GM23338 (cell line): ENCODE results near the gene FAM181B. TPM values are rescaled to one million over a fixed set of nuclear protein-coding genes. Genes with fewer than 3 reads are reported as not detected.

Experiments used
- ATAC-seq: fragments of 200-7000 bp; cut with Tn5 transposase; 3 replicates; pipeline ENCODE4 v1.9.1; 2020
- DNase-seq: peaks from one replicate; pipeline ENCODE4 v3.0.0-alpha.2; 2015; ENCODE audit warnings: low spot score
- H2AFZ ChIP-seq: fragments of 200-600 bp; sonication (generic); 2 replicates; pipeline ENCODE4 v1.8.0; 2016; ENCODE audit warnings: antibody characterized with exemption, mild to moderate bottlenecking, moderate library complexity
- H3F3A ChIP-seq: fragments of 200-600 bp; sonication (generic); replicated peaks from 2 replicates; pipeline ENCODE4 v1.8.0; 2017; ENCODE audit warnings: antibody characterized with exemption, mixed run types, low read depth
- H3K27ac ChIP-seq: fragments of 200-600 bp; sonication (generic); 2 replicates; pipeline ENCODE4 v1.6.1; 2016; ENCODE audit warnings: low read depth
- H3K27me3 ChIP-seq: fragments of 200-600 bp; sonication (generic); 2 replicates; pipeline ENCODE4 v1.8.0; 2016; ENCODE audit warnings: mild to moderate bottlenecking, mixed run types, moderate library complexity; ENCODE audit not compliant: insufficient read depth
- H3K36me3 ChIP-seq: fragments of 200-600 bp; sonication (generic); 2 replicates; pipeline ENCODE4 v1.8.0; 2016; ENCODE audit warnings: mild to moderate bottlenecking; ENCODE audit not compliant: insufficient read depth
- H3K4me1 ChIP-seq: fragments of 200-600 bp; sonication (generic); 2 replicates; pipeline ENCODE4 v1.8.0; 2016; ENCODE audit warnings: mild to moderate bottlenecking, moderate library complexity; ENCODE audit not compliant: insufficient read depth
- H3K4me2 ChIP-seq: fragments of 200-600 bp; sonication (generic); 2 replicates; pipeline ENCODE4 v1.7.1; 2017; ENCODE audit warnings: mixed run types
- H3K4me3 ChIP-seq: fragments of 200-600 bp; sonication (generic); 2 replicates; pipeline ENCODE4 v1.6.1; 2016; ENCODE audit warnings: mixed run types
- H3K79me2 ChIP-seq: fragments of 200-600 bp; sonication (generic); replicated peaks from 2 replicates; pipeline ENCODE4 v1.8.0; 2017; ENCODE audit warnings: mild to moderate bottlenecking; ENCODE audit not compliant: insufficient read depth
- H3K9me2 ChIP-seq: fragments of 200-600 bp; sonication (generic); 2 replicates; pipeline ENCODE4 v1.8.0; 2017; ENCODE audit not compliant: insufficient read depth
- H4K20me1 ChIP-seq: fragments of 200-600 bp; sonication (generic); replicated peaks from 2 replicates; pipeline ENCODE4 v1.8.0; 2017; ENCODE audit warnings: mild to moderate bottlenecking; ENCODE audit not compliant: insufficient read depth
- H3K27ac Mint-ChIP-seq: 2 replicates; pipeline ENCODE4 v1.8.0; 2020; ENCODE audit warnings: inconsistent platforms, mild to moderate bottlenecking, moderate library complexity, mixed read lengths
- H3K27me3 Mint-ChIP-seq: 3 replicates; pipeline ENCODE4 v1.8.0; 2022; ENCODE audit warnings: low read depth, mild to moderate bottlenecking, moderate library complexity, mixed read lengths, inconsistent platforms; ENCODE audit not compliant: insufficient read depth, poor library complexity
- H3K36me3 Mint-ChIP-seq: 3 replicates; pipeline ENCODE4 v1.8.0; 2021; ENCODE audit warnings: low read depth, mild to moderate bottlenecking, inconsistent platforms, moderate library complexity, mixed read lengths
- H3K4me1 Mint-ChIP-seq: 3 replicates; pipeline ENCODE4 v1.8.0; 2020; ENCODE audit warnings: mild to moderate bottlenecking, inconsistent platforms, mixed read lengths
- H3K4me3 Mint-ChIP-seq: 3 replicates; pipeline ENCODE4 v1.8.0; 2021; ENCODE audit warnings: moderate library complexity, mild to moderate bottlenecking, inconsistent platforms, mixed read lengths
- H3K9me3 Mint-ChIP-seq: 3 replicates; pipeline ENCODE4 v1.8.0; 2020; ENCODE audit warnings: moderate library complexity, mild to moderate bottlenecking, inconsistent platforms, mixed read lengths
- NANOG ChIP-seq: IDR thresholded peaks from 2 replicates; pipeline ENCODE4 v1.6.1; 2016; ENCODE audit warnings: antibody characterized with exemption, borderline replicate concordance
- POLR2AphosphoS5 ChIP-seq: IDR thresholded peaks from 2 replicates; pipeline ENCODE4 v1.6.1; 2016; ENCODE audit warnings: antibody characterized with exemption, low read depth
- REST ChIP-seq: IDR thresholded peaks from one replicate; pipeline ENCODE4 v1.6.1; 2018; ENCODE audit warnings: antibody characterized with exemption; ENCODE audit not compliant: unreplicated experiment
- ZNF114 ChIP-seq: fragments of 250-450 bp; sonication (Bioruptor Pico); IDR thresholded peaks from 2 replicates; pipeline ENCODE4 v1.5.0; 2020; ENCODE audit warnings: mild to moderate bottlenecking, moderate library complexity
- ZNF331 ChIP-seq: fragments of 250-450 bp; sonication (Bioruptor Pico); IDR thresholded peaks from 2 replicates; pipeline ENCODE4 v1.5.0; 2020; ENCODE audit warnings: low read depth, mild to moderate bottlenecking, moderate library complexity
- ZNF462 ChIP-seq: fragments of 250-450 bp; sonication (Bioruptor Pico); IDR thresholded peaks from 2 replicates; pipeline ENCODE4 v1.5.0; 2020; ENCODE audit warnings: mild to moderate bottlenecking, moderate library complexity
- polyA plus RNA-seq: library from polyadenylated mRNA; unstranded; fragments of >200 nt; fragmentation: Nextera tagmentation; extraction: Ambion mirVana; gene quantifications from 2 replicates; pipeline ENCODE4 v1.2.1, GENCODE V29; 2016
- total RNA-seq: library from RNA; depleted of rRNA; stranded (reverse); fragments of >200 nt; shearing (Covaris generic); gene quantifications from 2 replicates; pipeline ENCODE4 v1.2.3, GENCODE V29; 2014

FAM181B gene
- total and polyA plus RNA-seq, 2 experiments from 2014 or later = 0.36 to 0.87 TPM

- TF ChIP-seq ZNF462 (CRISPR knock-in tag) = no peak
- TF ChIP-seq ZNF331 (CRISPR knock-in tag) = no peak
- TF ChIP-seq NANOG = no peak
- no peak for TF ChIP-seq POLR2AphosphoS5
Measured at GRCh38 chr11:82738091-82738490, 4.4 kb upstream of the FAM181B start (continued).

- no peak overlapping the region for H3K27ac Mint-ChIP-seq
- Histone ChIP-seq H3F3A (peaks cover 7% of the 10 kb centered on the region; the same call in 1 of the 2 replicates), H4K20me1 (no peaks in the 10 kb centered on the region), H3K27me3 (peaks cover 60% of the 10 kb centered on the region), H3K36me3 (no peaks in the 10 kb centered on the region), H3K9me2 (no peaks in the 10 kb centered on the region), H3K4me1 (peaks cover 42% of the 10 kb centered on the region), H3K27ac (no peak overlapping the region), H2AFZ (peak overlapping the region; percentile 98), H3K4me3 (peak overlapping the region; percentile 70), H3K79me2 (no peaks in the 10 kb centered on the region), H3K4me2 (peak overlapping the region; percentile 88)
- no peaks in the 10 kb centered on the region; the same call in 2 of the 3 replicates for H3K36me3 Mint-ChIP-seq
- ATAC-seq = no peak
- H3K4me3 Mint-ChIP-seq = peak overlapping the region; percentile 74
- H3K9me3 Mint-ChIP-seq = no peaks in the 10 kb centered on the region
- H3K4me1 Mint-ChIP-seq = peaks cover 36% of the 10 kb centered on the region
- peaks cover 43% of the 10 kb centered on the region for H3K27me3 Mint-ChIP-seq
- DNase-seq = no peak
- TF ChIP-seq ZNF462 (CRISPR knock-in tag) = no peak; the same call in 1 of the 2 replicates
- TF ChIP-seq POLR2AphosphoS5 = no peak
- no peak for TF ChIP-seq REST
- no peak for TF ChIP-seq NANOG
- no peak for TF ChIP-seq ZNF114 (CRISPR knock-in tag)
Measured at GRCh38 chr11:82734120-82734479, 436 bp upstream of the FAM181B start.
